Endothelial cell of umbilical vein (primary cell): ENCODE measurements around the gene RAPGEF4.

Experiments
- CTCF ChIP-seq, 2 donors: IDR thresholded peaks; 1 replicate in 1 of 2; 2 replicates in 1 of 2; pipeline ENCODE4 v1.5.1; 2011; ENCODE audit warnings: low read length in 2 of 2, mild to moderate bottlenecking in 2 of 2, moderate library complexity in 2 of 2, control low read depth in 1 of 2, inconsistent platforms in 1 of 2, low read depth in 1 of 2; ENCODE audit not compliant: insufficient read depth in 1 of 2; ENCODE audit errors: extremely low read depth in 1 of 2
- EZH2 ChIP-seq: IDR thresholded peaks from 2 replicates; pipeline ENCODE4 v1.6.1; 2012; ENCODE audit warnings: borderline replicate concordance, low read depth, mild to moderate bottlenecking, moderate library complexity, low read length, inconsistent platforms; ENCODE audit not compliant: severe bottlenecking
- POLR2A ChIP-seq: IDR thresholded peaks from 2 replicates; pipeline ENCODE4 v1.6.1; 2012; ENCODE audit warnings: low read depth, mild to moderate bottlenecking, control low read depth, low read length
- POLR2AphosphoS5 ChIP-seq: IDR thresholded peaks from 2 replicates; pipeline ENCODE4 v1.6.1; 2012; ENCODE audit warnings: low read depth, mild to moderate bottlenecking, control low read depth, low read length, moderate library complexity; ENCODE audit not compliant: insufficient read depth

- TF ChIP-seq CTCF (IDR thresholded peaks at IDR 0.05; ENCODE audit: extremely low read depth in 1 of 2, insufficient read depth in 1 of 2, low read depth in 1 of 2, low read length in 2 of 2) (no peak), POLR2A (no peak), EZH2 (no peak), POLR2AphosphoS5 (no peak)
Measured at GRCh38 chr2:173028671-173029070, 293.0 kb downstream of the RAPGEF4 start.
